HG03280 (cell line): Measurements from ENCODE around the gene AFF3.
"Not testable (repeated sequence)": the region's sequence is repeated elsewhere in the genome, so short reads cannot be mapped to it uniquely, and the experiment has no call there.

Experiments used
- ATAC-seq: cut with Tn5 transposase; IDR thresholded peaks from one replicate; pipeline ENCODE4 v1.9.1; 2021; ENCODE audit warnings: mild to moderate bottlenecking, moderate library complexity; ENCODE audit not compliant: unreplicated experiment

Gene AFF3, protein sequence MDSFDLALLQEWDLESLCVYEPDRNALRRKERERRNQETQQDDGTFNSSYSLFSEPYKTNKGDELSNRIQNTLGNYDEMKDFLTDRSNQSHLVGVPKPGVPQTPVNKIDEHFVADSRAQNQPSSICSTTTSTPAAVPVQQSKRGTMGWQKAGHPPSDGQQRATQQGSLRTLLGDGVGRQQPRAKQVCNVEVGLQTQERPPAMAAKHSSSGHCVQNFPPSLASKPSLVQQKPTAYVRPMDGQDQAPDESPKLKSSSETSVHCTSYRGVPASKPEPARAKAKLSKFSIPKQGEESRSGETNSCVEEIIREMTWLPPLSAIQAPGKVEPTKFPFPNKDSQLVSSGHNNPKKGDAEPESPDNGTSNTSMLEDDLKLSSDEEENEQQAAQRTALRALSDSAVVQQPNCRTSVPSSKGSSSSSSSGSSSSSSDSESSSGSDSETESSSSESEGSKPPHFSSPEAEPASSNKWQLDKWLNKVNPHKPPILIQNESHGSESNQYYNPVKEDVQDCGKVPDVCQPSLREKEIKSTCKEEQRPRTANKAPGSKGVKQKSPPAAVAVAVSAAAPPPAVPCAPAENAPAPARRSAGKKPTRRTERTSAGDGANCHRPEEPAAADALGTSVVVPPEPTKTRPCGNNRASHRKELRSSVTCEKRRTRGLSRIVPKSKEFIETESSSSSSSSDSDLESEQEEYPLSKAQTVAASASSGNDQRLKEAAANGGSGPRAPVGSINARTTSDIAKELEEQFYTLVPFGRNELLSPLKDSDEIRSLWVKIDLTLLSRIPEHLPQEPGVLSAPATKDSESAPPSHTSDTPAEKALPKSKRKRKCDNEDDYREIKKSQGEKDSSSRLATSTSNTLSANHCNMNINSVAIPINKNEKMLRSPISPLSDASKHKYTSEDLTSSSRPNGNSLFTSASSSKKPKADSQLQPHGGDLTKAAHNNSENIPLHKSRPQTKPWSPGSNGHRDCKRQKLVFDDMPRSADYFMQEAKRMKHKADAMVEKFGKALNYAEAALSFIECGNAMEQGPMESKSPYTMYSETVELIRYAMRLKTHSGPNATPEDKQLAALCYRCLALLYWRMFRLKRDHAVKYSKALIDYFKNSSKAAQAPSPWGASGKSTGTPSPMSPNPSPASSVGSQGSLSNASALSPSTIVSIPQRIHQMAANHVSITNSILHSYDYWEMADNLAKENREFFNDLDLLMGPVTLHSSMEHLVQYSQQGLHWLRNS (N-terminal part only)

GRCh38 chr2:100142393-100142792 lies at the start of gene AFF3:
AFF3 (minus strand) TSS chr2:100142590; CDS start chr2:100104454, 38,136 bp downstream.
- peak; percentile 97 for ATAC-seq

DNA sequence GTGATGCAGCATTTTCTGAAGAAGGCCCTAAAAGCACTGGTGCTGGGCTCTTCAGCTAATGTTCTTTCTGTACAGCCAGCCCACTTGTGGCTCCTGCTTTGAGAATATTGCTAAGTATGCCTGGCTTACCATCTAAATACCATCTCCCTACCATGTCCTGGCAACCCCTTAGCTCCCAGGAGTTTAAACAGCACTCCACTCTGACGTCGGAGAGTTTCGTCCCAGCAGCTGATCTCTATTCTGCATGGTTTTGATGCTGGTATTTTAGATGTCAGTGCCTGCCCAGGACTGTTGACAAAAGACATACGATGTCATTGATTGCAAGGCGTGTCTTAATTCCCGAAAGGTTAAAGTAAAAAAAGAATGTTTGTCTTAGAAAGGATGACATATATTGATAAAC lies 47.0 kb upstream of the AFF3 start:
- no peak for ATAC-seq

GRCh38 chr2:100188326-100188725 lies 45.9 kb upstream of the AFF3 start:
- ATAC-seq, result no peak

DNA sequence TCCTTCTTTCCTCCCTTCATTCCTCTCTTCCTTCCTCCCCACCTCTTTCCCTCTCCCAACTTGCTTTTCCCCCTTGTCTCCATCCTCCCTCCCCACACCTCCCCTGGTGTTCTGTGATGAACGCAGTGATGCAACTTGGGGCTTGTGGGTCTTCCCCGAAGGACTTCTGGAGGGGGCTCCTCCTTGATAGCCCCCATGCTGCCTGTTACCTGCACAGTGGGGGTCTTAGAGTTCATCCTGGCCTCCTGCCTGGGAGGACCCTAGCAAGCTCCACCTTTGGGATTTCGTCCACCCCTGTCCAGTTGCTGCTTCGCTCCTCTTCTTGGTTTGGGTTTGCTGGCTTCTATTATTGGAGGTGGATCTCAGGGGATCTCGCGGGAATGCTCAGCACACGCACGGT lies 43.7 kb upstream of the AFF3 start:
- no peak for ATAC-seq

GRCh38 chr2:100185516-100185915 lies 43.1 kb upstream of the AFF3 start:
- no peak for ATAC-seq

DNA sequence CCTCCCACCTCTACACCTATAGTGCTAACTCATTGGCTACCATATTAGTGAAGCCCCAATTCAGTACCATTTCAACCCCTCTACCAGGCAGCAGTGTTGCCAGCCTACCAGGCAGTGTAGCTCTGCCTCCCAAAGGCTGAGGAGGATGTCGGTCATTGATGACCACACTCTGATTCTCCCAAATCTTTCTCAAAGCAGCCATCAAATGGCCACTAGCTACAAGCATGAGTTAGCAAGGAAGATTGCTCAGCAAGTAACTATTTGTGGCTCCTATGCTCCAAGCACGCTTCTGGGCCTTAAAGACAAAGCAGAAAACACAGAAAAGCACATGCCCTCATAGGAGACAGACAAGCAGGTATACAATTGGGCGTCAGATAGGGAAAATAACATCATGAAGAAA lies 42.7 kb upstream of the AFF3 start:
- no peak for ATAC-seq

DNA sequence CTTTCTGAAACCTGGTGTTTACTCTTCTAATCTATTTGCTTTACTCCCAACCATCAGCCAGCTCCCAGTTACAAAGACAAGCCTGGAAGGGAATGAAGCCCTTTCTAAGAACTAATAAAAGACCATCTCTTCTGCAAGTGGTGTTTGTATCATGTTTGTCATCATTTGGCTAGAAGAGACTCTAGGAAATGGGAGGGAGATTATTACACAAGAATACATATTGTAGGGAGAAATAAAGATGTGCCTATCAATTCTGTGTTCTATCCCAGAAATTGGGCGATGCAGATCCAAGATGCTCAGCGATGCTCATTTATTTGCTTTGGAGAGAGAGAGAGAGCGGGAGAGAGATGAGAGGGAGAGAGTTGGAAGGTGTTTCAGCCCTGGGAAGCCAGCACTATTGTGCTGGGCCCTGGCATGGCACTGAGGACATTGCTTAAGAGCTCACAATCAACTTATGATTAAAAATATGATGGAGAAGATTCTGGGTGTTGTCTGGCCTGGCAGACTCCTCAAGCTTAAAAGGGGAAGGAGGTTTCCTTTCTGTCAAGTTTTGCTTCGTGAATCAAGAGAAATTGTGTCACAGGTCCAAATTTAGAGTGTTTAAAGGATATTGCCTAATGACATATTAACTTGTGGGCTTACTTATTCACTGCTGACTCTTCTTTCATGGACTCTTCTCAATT lies 41.8 kb upstream of the AFF3 start:
- ATAC-seq, result no peak

GRCh38 chr2:100182494-100183361 lies 40.3 kb upstream of the AFF3 start:
- no peak for ATAC-seq

DNA sequence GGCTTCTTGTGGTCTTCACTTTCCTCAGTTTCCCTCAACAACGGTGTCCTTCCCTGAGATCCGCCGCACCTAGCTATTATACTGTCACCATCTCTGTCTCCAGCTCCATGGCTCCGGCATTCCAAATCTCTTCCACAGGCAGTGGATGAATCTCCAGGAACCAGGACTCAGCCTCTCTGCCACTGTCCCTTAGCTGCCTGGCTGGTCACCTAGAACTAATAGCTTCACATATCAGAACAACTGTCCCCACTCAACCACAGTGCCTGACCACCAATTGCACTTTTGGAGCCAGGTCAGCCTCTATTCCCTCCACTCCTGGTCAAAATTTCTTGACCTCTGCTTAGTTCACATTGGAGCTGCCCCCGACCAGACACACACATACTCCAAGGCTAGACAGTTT lies 38.1 kb upstream of the AFF3 start:
- ATAC-seq, result no peak

DNA sequence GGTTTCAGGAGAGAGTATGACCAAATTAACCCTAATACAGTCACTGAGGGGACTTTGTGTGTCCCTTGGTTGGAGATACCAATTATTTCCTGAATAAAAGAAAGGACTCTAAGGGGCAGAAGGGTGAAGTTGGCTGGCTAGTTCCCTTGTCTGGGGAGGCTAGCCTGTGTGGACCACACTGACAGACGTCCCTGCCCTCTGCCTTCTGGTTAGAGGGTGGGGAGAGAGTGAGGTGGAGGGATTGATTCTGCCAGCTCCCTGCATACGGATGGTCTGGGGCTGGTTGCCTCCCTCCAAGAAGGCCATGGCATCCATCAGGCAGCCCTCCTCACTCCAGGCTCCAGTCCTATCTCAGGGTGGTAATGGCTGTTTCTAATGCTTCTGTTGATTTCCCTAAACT lies 37.4 kb upstream of the AFF3 start:
- ATAC-seq, result no peak

DNA sequence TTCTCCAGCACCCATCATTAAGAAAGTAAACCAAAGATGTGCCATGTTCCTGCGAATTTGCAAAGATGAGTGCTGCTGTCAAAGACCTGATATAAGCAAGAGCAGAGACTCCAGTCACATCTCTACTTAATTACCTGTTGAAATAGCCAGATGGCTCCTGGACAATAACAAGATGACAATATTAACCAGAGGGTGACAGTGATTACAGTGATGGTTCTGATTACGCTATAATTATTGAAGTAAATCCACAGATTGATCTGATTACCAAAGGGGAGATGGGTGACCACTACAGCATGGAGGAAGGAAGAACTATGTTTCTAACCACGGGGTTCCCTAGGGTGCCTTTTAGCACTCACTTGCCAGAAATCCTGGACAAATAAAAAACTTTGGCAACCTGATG lies 36.5 kb upstream of the AFF3 start:
- ATAC-seq, result no peak

GRCh38 chr2:100178085-100178788 lies 35.8 kb upstream of the AFF3 start:
- no peak for ATAC-seq

- ATAC-seq, result no peak
Measured at GRCh38 chr2:100176925-100177324, 34.5 kb upstream of the AFF3 start.

DNA sequence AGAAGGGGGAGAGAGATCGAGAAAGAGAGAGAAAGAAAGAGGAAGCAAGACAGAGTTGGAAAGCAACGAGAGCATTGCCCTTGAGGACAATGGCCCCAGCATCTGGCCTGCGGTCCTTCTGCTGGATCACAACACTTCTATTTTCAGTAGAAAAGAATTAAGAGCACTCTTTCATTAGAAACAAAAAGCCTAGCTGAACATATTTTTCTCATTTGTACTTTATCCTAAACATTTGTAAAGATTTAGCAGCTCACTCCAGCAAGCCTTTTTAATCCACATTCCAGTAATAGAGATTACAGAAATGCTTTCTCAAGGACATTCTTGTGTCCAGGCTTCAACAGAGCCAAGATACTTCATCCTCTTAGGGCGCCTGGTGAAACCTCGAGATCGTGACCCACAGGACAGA lies 31.6 kb upstream of the AFF3 start:
- ATAC-seq, result no peak

- no peak for ATAC-seq
Measured at GRCh38 chr2:100166701-100167100, 24.3 kb upstream of the AFF3 start.

GRCh38 chr2:100163605-100164004 lies 21.2 kb upstream of the AFF3 start:
- no peak for ATAC-seq

DNA sequence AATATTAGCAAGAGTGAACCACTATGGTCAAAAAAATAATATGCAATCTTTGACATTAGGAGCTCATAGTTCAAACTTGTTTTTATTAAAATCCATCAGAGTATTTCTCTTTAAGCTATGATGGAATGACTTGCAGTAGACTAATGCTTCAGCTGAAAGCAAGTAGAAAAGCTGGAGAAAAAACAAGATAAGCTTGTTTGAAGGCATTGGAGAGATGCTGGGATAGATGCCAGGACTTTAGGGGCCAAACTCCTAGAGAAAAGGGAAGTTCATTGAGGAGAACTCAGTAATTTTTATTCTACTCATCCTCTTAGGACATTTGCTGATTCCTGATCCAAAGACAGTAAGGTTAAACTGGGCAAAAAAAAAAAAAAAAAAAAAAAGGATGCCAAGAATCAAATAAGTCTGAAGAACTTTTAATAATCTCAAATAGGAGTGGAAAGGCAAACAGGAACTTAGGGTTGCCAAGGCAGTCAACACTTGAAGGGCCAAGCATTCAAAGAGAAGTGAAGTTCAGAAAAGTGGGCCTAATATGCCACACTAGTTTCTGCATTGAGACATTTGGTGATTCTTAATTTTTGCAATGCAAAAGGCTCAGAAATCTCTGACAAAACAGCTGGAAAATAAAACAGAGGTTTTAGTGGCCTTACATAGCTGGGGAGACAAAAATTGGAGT lies 19.7 kb upstream of the AFF3 start:
- no peak for ATAC-seq

DNA sequence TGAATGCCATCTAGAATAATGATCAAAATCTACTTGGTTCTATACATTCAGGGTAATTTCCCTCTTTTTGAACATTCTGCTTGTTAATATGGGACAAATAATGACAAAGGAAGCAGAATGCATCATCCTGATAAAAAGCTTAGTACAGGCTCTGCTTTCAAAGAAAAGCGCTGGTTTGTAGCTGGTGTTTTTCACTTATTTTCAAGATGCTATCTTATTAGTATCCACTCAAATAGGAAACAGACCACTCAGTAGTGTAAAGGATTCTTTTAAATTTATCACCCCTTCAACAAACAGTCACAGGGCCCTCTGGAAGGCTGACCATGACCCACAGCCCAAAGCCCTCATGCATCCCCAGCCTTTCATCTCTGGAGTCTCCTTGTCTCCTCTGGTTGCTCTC lies 18.0 kb upstream of the AFF3 start:
- no peak for ATAC-seq

DNA sequence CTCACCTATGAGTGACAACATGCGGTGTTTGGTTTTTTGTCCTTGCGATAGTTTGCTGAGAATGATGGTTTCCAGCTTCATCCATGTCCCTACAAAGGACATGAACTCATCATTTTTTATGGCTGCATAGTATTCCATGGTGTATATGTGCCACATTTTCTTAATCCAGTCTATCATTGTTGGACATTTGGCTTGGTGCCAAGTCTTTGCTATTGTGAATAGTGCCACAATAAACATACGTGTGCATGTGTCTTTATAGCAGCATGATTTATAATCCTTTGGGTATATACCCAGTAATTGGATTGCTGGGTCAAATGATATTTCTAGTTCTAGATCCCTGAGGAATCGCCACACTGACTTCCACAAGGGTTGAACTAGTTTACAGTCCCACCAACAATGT lies 9.4 kb upstream of the AFF3 start:
- ATAC-seq, result not testable (repeated sequence)
